ENCODE data around the gene GRM2. TPM values are rescaled to one million over a fixed set of nuclear protein-coding genes. Genes with fewer than 3 reads are reported as not detected.

GRM2 gene
- total RNA-seq, 1 experiment from 2014 or later: 3.7 TPM

DNA sequence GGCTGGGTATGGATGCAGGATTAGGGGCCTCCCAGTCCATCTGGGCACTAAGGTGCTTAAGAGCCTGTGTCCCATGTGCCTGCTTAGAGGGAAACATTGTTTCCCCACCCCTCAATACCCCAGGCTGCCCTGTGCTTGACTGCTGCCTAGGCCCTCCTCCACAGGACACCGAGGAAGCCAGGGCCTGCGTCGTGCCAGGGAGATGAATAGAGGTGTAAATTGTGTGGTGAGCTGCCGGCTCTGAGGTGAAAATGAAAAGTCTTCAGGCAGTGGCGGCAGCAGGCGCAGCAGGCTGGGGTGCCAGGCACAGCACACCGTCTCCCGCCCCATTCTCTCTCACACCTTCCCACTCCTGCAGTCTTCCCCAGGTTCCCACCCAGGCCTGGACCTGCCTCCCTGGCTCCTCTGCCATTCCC, 13.9 kb upstream of the GRM2 start:
- CTCF ChIA-PET: interaction anchor here (3.9 to 4.7 kb wide), 2 partner anchors 11 to 26 kb away, joined by 23 to 42 read pairs; no protein-coding TSS in a partner anchor
- TF ChIP-seq ESRRA (CRISPR knock-in tag; IDR thresholded peaks at IDR 0.05; ENCODE audit: borderline replicate concordance) (no peak), CREB1 (CRISPR knock-in tag; IDR thresholded peaks at IDR 0.05) (no peak), ZNF425 (CRISPR knock-in tag; conservative IDR thresholded peaks at IDR 0.05) (no peak), ZNF232 (CRISPR knock-in tag; IDR thresholded peaks at IDR 0.05) (no peak), AFF4 (CRISPR knock-in tag; IDR thresholded peaks at IDR 0.05; ENCODE audit: borderline replicate concordance) (no peak), NR3C1 (CRISPR knock-in tag; conservative IDR thresholded peaks at IDR 0.05; ENCODE audit: low read depth) (no peak), ETV6 (CRISPR knock-in tag; IDR thresholded peaks at IDR 0.05) (no peak), FOXP1 (CRISPR knock-in tag; IDR thresholded peaks at IDR 0.05; ENCODE audit: borderline replicate concordance) (no peak), TEAD4 (CRISPR knock-in tag; IDR thresholded peaks at IDR 0.05) (no peak), MXD4 (CRISPR knock-in tag; IDR thresholded peaks at IDR 0.05; ENCODE audit: borderline replicate concordance) (no peak), ZNF317 (CRISPR knock-in tag; IDR thresholded peaks at IDR 0.05; ENCODE audit: borderline replicate concordance, low read depth) (no peak), ZNF281 (CRISPR knock-in tag; IDR thresholded peaks at IDR 0.05) (no peak), ZBTB43 (CRISPR knock-in tag; IDR thresholded peaks at IDR 0.05) (no peak), HMGA2 (CRISPR knock-in tag; IDR thresholded peaks at IDR 0.05) (no peak)
- TF ChIP-seq, protein P1, sequence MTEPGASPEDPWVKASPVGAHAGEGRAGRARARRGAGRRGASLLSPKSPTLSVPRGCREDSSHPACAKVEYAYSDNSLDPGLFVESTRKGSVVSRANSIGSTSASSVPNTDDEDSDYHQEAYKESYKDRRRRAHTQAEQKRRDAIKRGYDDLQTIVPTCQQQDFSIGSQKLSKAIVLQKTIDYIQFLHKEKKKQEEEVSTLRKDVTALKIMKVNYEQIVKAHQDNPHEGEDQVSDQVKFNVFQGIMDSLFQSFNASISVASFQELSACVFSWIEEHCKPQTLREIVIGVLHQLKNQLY (CRISPR knock-in tag; IDR thresholded peaks at IDR 0.05): no peak
- TF ChIP-seq, protein P2, sequence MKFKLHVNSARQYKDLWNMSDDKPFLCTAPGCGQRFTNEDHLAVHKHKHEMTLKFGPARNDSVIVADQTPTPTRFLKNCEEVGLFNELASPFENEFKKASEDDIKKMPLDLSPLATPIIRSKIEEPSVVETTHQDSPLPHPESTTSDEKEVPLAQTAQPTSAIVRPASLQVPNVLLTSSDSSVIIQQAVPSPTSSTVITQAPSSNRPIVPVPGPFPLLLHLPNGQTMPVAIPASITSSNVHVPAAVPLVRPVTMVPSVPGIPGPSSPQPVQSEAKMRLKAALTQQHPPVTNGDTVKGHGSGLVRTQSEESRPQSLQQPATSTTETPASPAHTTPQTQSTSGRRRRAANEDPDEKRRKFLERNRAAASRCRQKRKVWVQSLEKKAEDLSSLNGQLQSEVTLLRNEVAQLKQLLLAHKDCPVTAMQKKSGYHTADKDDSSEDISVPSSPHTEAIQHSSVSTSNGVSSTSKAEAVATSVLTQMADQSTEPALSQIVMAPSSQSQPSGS (CRISPR knock-in tag; IDR thresholded peaks at IDR 0.05; ENCODE audit: borderline replicate concordance, low read depth): no peak
- no peaks in the 10 kb centered on the region for H3K27me3 Mint-ChIP-seq (ENCODE audit: low read depth)
- H3K27ac Mint-ChIP-seq: no peak overlapping the region
- H3K36me3 Mint-ChIP-seq: no peaks in the 10 kb centered on the region
- POLR2A ChIA-PET: no interaction called here
- peaks cover 6% of the 10 kb centered on the region for H3K4me1 Mint-ChIP-seq
- no peak overlapping the region for H3K4me3 Mint-ChIP-seq
- ATAC-seq (no peak), DNase-seq (ENCODE audit: low spot score) (no peak)
- H3K9me3 Mint-ChIP-seq: no peaks in the 10 kb centered on the region
